GM21723 (cell line): Measurements from ENCODE around the gene ALDH3A1.

Experiments used
- ATAC-seq: cut with Tn5 transposase; IDR thresholded peaks from one replicate; pipeline ENCODE4 v1.9.1; 2021; ENCODE audit warnings: mild to moderate bottlenecking, moderate library complexity; ENCODE audit not compliant: unreplicated experiment

The ALDH3A1 gene

DNA sequence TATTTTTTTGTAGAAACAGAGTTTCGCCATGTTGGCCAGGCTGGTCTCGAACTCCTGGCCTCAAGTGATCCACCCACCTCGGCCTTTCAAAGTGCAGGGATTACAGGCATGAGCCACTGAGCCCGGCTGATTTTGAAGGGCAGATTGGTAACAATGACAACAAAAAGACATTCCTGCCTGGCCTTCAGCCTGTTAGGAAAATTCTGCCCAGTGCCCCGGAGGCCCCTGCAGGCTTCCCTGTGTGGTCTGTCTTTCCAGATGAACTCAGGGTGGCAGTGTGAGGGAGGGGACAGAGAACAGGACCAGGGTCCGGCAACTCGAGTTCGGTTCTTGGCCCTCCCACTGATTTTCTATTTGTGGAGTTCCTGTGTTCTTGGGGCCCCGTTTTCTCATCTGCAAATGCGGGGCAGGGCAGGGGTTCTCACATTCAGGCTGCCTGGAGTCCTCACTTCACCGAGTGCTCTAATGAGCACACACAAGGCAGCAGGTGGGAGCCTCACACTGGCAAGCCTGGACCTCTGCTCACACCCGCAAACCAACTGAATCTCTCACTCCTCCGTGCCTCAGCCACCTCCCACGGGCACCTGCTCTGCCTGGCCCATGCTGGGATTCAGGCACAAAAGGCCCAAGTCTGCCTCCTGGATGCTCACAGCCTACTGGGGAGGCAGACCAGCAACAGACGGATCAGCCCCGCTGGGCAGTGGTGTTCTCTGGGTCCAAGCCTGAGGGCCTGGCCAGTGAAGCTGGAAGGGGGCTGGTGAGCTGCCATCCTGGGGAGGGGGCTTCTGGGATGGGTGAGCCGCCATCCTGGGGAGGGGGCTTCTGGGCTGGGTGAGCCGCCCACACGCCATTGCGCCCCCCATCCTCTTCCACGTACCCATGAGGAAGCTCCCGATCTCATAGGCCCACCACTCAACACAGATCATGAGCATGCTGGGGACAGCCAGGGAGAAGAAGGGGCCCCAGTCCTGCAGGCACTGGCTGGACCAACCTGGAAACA is 42.0 kb downstream of the ALDH3A1 start:
- ATAC-seq: no peak

- ATAC-seq: no peak
Observed at GRCh38 chr17:19705201-19705600, 42.9 kb downstream of the ALDH3A1 start.

- no peak for ATAC-seq
Observed at GRCh38 chr17:19703828-19704613, 44.1 kb downstream of the ALDH3A1 start.

- ATAC-seq: no peak
Observed at GRCh38 chr17:19703106-19703827, 44.8 kb downstream of the ALDH3A1 start.

DNA sequence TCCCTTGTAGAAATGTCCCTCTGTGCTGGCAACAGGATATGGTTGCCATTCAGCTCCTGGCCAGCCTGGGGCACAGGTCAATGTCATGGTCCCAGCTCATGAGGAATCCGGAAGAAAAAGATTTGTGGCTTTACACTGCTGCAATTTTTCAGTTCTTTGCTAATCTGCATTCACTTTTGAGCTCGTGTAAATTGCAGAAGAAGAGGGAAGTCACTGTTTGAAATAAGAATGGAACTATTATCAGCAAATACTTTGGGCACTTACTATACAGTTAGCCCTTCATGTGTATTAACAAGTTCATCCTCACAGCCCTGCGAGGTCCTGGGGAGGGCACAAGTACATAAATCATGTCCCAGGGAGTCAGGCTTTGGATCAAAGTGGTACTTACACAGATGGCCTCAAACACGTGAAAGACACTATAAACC is 45.9 kb downstream of the ALDH3A1 start:
- no peak for ATAC-seq
